ENCODE measurements around the gene UMODL1.

GRCh38 chr21:42048870-42049577 is 22.1 kb upstream of the UMODL1 start:
- TF ChIP-seq CTCF (IDR thresholded peaks at IDR 0.05) (no peak), POLR2A (IDR thresholded peaks at IDR 0.05) (no peak)

Measured in tibial nerve (tissue), 3 donors.